ENCODE results near the gene FAM217A.

The FAM217A gene

GRCh38 chr6:4078691-4079471 lies at the start of gene FAM217A:
FAM217A (minus strand) TSS chr6:4079137; CDS start chr6:4077414, 1,723 bp downstream.
- H3K4me3 ChIP-seq (replicated peaks in 1 of 2; ENCODE audit: low read depth in 2 of 2, low read length in 2 of 2), result no peak within 1 kb of the TSS
- no peak for DNase-seq (ENCODE audit: low read depth in 2 of 2)
- no peak for TF ChIP-seq CTCF (IDR thresholded peaks at IDR 0.05; ENCODE audit: low read depth, low read length)

DNA sequence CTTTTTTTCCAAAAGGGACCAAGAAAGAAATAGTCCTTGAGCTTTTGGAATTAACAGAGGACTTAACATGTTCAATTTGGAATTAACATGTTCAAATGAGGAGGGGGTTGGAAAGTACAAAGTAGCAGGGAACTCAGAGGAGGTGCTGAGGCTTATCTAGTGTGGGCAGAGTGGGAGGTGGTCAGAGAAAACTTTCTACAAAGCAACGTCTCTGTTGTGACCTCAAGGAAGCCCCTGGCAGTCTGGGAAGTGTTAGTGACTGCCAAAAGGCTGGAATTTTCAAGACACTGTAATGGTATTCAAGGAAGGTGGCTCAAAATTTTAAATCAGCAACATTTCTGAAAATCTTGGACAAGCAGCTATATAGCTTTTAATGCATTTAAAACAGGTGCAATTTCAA lies 49.1 kb upstream of the FAM217A start:
- no peak overlapping the region for H3K4me3 ChIP-seq (replicated peaks in 1 of 2; ENCODE audit: low read depth in 2 of 2, low read length in 2 of 2)
- DNase-seq (ENCODE audit: low read depth in 2 of 2), result peak in 1 of 2 donors; percentile 9
- no peak for TF ChIP-seq CTCF (IDR thresholded peaks at IDR 0.05; ENCODE audit: low read depth, low read length)

- no peak overlapping the region for H3K4me3 ChIP-seq (replicated peaks in 1 of 2; ENCODE audit: low read depth in 2 of 2, low read length in 2 of 2)
- peak; percentile 87 to 93 for DNase-seq (ENCODE audit: low read depth in 2 of 2)
- peak; percentile 49 for TF ChIP-seq CTCF (IDR thresholded peaks at IDR 0.05; ENCODE audit: low read depth, low read length)
Measured at GRCh38 chr6:4125933-4126864, 47.3 kb upstream of the FAM217A start.

GRCh38 chr6:4125500-4125899 lies 46.6 kb upstream of the FAM217A start:
- TF ChIP-seq CTCF (IDR thresholded peaks at IDR 0.05; ENCODE audit: low read depth, low read length), result no peak
- no peak overlapping the region for H3K4me3 ChIP-seq (replicated peaks in 1 of 2; ENCODE audit: low read depth in 2 of 2, low read length in 2 of 2)
- DNase-seq (ENCODE audit: low read depth in 2 of 2), result peak in 1 of 2 donors; percentile 25

- no peak for TF ChIP-seq CTCF (IDR thresholded peaks at IDR 0.05; ENCODE audit: low read depth, low read length)
- no peak overlapping the region for H3K4me3 ChIP-seq (replicated peaks in 1 of 2; ENCODE audit: low read depth in 2 of 2, low read length in 2 of 2)
- no peak for DNase-seq (ENCODE audit: low read depth in 2 of 2)
Measured at GRCh38 chr6:4124351-4124750, 45.4 kb upstream of the FAM217A start.

GRCh38 chr6:4115741-4116140 lies 36.8 kb upstream of the FAM217A start:
- DNase-seq (ENCODE audit: low read depth in 2 of 2), result no peak
- H3K4me3 ChIP-seq (replicated peaks in 1 of 2; ENCODE audit: low read depth in 2 of 2, low read length in 2 of 2), result no peak overlapping the region
- TF ChIP-seq CTCF (IDR thresholded peaks at IDR 0.05; ENCODE audit: low read depth, low read length), result no peak
